ENCODE measurements around the gene CYP2C19.
"Not testable (repeated sequence)": the region's sequence is repeated elsewhere in the genome, so short reads cannot be mapped to it uniquely, and the experiment has no call there.

Gene CYP2C19

GRCh38 chr10:94762393-94762792, at the start of gene CYP2C19:
CYP2C19 (plus strand) TSS chr10:94762681; CDS start chr10:94762706, 25 bp downstream.
- Histone ChIP-seq H3K36me3 (ENCODE audit: control insufficient read depth, low read depth, low read length) (no peaks in the 10 kb centered on the region), H3K27ac (ENCODE audit: low read length) (no peak within 1 kb of the TSS), H3K4me1 (ENCODE audit: control insufficient read depth, low read depth, low read length) (no peaks in the 10 kb centered on the region), H3K9me3 (ENCODE audit: control insufficient read depth, low read depth, low read length) (no peaks in the 10 kb centered on the region), H3K27me3 (ENCODE audit: control insufficient read depth, insufficient read depth, low read length) (no peaks in the 10 kb centered on the region), H3K4me3 (ENCODE audit: low read length) (no peak within 1 kb of the TSS), H3K9ac (ENCODE audit: low read length) (no peak within 1 kb of the TSS)

- H3K9ac ChIP-seq (ENCODE audit: low read length), result no peak overlapping the region
- no peaks in the 10 kb centered on the region for H3K36me3 ChIP-seq (ENCODE audit: control insufficient read depth, low read depth, low read length)
- no peak overlapping the region for H3K4me3 ChIP-seq (ENCODE audit: low read length)
- no peaks in the 10 kb centered on the region for H3K9me3 ChIP-seq (ENCODE audit: control insufficient read depth, low read depth, low read length)
- no peak overlapping the region for H3K27ac ChIP-seq (ENCODE audit: low read length)
- no peaks in the 10 kb centered on the region for H3K4me1 ChIP-seq (ENCODE audit: control insufficient read depth, low read depth, low read length)
- H3K27me3 ChIP-seq (ENCODE audit: control insufficient read depth, insufficient read depth, low read length), result no peaks in the 10 kb centered on the region
These were observed 36.6 kb upstream of the CYP2C19 start for GRCh38 chr10:94725871-94726270.

GRCh38 chr10:94735197-94735596, 27.3 kb upstream of the CYP2C19 start:
- Histone ChIP-seq H3K9me3 (ENCODE audit: control insufficient read depth, low read depth, low read length) (no peaks in the 10 kb centered on the region), H3K9ac (ENCODE audit: low read length) (no peak overlapping the region), H3K4me1 (ENCODE audit: control insufficient read depth, low read depth, low read length) (no peaks in the 10 kb centered on the region), H3K27me3 (ENCODE audit: control insufficient read depth, insufficient read depth, low read length) (no peaks in the 10 kb centered on the region), H3K27ac (ENCODE audit: low read length) (no peak overlapping the region), H3K4me3 (ENCODE audit: low read length) (no peak overlapping the region), H3K36me3 (ENCODE audit: control insufficient read depth, low read depth, low read length) (no peaks in the 10 kb centered on the region)

- Histone ChIP-seq H3K36me3 (ENCODE audit: control insufficient read depth, low read depth, low read length) (no peaks in the 10 kb centered on the region), H3K4me1 (ENCODE audit: control insufficient read depth, low read depth, low read length) (no peaks in the 10 kb centered on the region), H3K9ac (ENCODE audit: low read length) (no peak overlapping the region), H3K9me3 (ENCODE audit: control insufficient read depth, low read depth, low read length) (peaks cover 5% of the 10 kb centered on the region), H3K27me3 (ENCODE audit: control insufficient read depth, insufficient read depth, low read length) (no peaks in the 10 kb centered on the region), H3K4me3 (ENCODE audit: low read length) (no peak overlapping the region), H3K27ac (ENCODE audit: low read length) (no peak overlapping the region)
These were observed 23.9 kb upstream of the CYP2C19 start for GRCh38 chr10:94738588-94738987.

- no peaks in the 10 kb centered on the region for H3K36me3 ChIP-seq (ENCODE audit: control insufficient read depth, low read depth, low read length)
- H3K27ac ChIP-seq (ENCODE audit: low read length), result no peak overlapping the region
- H3K4me3 ChIP-seq (ENCODE audit: low read length), result no peak overlapping the region
- H3K9me3 ChIP-seq (ENCODE audit: control insufficient read depth, low read depth, low read length), result peaks cover 12% of the 10 kb centered on the region
- no peaks in the 10 kb centered on the region for H3K27me3 ChIP-seq (ENCODE audit: control insufficient read depth, insufficient read depth, low read length)
- H3K9ac ChIP-seq (ENCODE audit: low read length), result no peak overlapping the region
- H3K4me1 ChIP-seq (ENCODE audit: control insufficient read depth, low read depth, low read length), result no peaks in the 10 kb centered on the region
These were observed 15.3 kb upstream of the CYP2C19 start for GRCh38 chr10:94747137-94747536.

- Histone ChIP-seq H3K27me3 (ENCODE audit: control insufficient read depth, insufficient read depth, low read length) (no peaks in the 10 kb centered on the region), H3K9ac (ENCODE audit: low read length) (no peak overlapping the region), H3K36me3 (ENCODE audit: control insufficient read depth, low read depth, low read length) (no peaks in the 10 kb centered on the region), H3K9me3 (ENCODE audit: control insufficient read depth, low read depth, low read length) (peaks cover 7% of the 10 kb centered on the region), H3K4me1 (ENCODE audit: control insufficient read depth, low read depth, low read length) (no peaks in the 10 kb centered on the region), H3K4me3 (ENCODE audit: low read length) (no peak overlapping the region), H3K27ac (ENCODE audit: low read length) (no peak overlapping the region)
These were observed 14.6 kb upstream of the CYP2C19 start for GRCh38 chr10:94747838-94748237.

- no peaks in the 10 kb centered on the region for H3K4me1 ChIP-seq (ENCODE audit: control insufficient read depth, low read depth, low read length)
- no peak overlapping the region for H3K9ac ChIP-seq (ENCODE audit: low read length)
- H3K36me3 ChIP-seq (ENCODE audit: control insufficient read depth, low read depth, low read length), result no peaks in the 10 kb centered on the region
- no peaks in the 10 kb centered on the region for H3K27me3 ChIP-seq (ENCODE audit: control insufficient read depth, insufficient read depth, low read length)
- no peak overlapping the region for H3K27ac ChIP-seq (ENCODE audit: low read length)
- H3K9me3 ChIP-seq (ENCODE audit: control insufficient read depth, low read depth, low read length), result no peaks in the 10 kb centered on the region
- no peak overlapping the region for H3K4me3 ChIP-seq (ENCODE audit: low read length)
These were observed 4.6 kb upstream of the CYP2C19 start for GRCh38 chr10:94757916-94758315.

GRCh38 chr10:94760586-94761178, 1.8 kb upstream of the CYP2C19 start:
- Histone ChIP-seq H3K4me1 (ENCODE audit: control insufficient read depth, low read depth, low read length) (no peaks in the 10 kb centered on the region), H3K9ac (ENCODE audit: low read length) (no peak overlapping the region), H3K4me3 (ENCODE audit: low read length) (no peak overlapping the region), H3K36me3 (ENCODE audit: control insufficient read depth, low read depth, low read length) (no peaks in the 10 kb centered on the region), H3K9me3 (ENCODE audit: control insufficient read depth, low read depth, low read length) (no peaks in the 10 kb centered on the region), H3K27me3 (ENCODE audit: control insufficient read depth, insufficient read depth, low read length) (no peaks in the 10 kb centered on the region), H3K27ac (ENCODE audit: low read length) (no peak overlapping the region)

GRCh38 chr10:94775425-94775824, 12.9 kb downstream of the CYP2C19 start:
- H3K9ac ChIP-seq (ENCODE audit: low read length); H3K27ac ChIP-seq (ENCODE audit: low read length); H3K36me3 ChIP-seq (ENCODE audit: control insufficient read depth, low read depth, low read length); H3K27me3 ChIP-seq (ENCODE audit: control insufficient read depth, insufficient read depth, low read length); H3K4me1 ChIP-seq (ENCODE audit: control insufficient read depth, low read depth, low read length); H3K4me3 ChIP-seq (ENCODE audit: low read length); H3K9me3 ChIP-seq (ENCODE audit: control insufficient read depth, low read depth, low read length): not testable (repeated sequence)

GRCh38 chr10:94777886-94778458, 15.5 kb downstream of the CYP2C19 start:
- no peaks in the 10 kb centered on the region for H3K36me3 ChIP-seq (ENCODE audit: control insufficient read depth, low read depth, low read length)
- no peaks in the 10 kb centered on the region for H3K27me3 ChIP-seq (ENCODE audit: control insufficient read depth, insufficient read depth, low read length)
- no peaks in the 10 kb centered on the region for H3K4me1 ChIP-seq (ENCODE audit: control insufficient read depth, low read depth, low read length)
- no peaks in the 10 kb centered on the region for H3K9me3 ChIP-seq (ENCODE audit: control insufficient read depth, low read depth, low read length)
- no peak overlapping the region for H3K27ac ChIP-seq (ENCODE audit: low read length)
- no peak overlapping the region for H3K4me3 ChIP-seq (ENCODE audit: low read length)
- no peak overlapping the region for H3K9ac ChIP-seq (ENCODE audit: low read length)

- no peaks in the 10 kb centered on the region for H3K4me1 ChIP-seq (ENCODE audit: control insufficient read depth, low read depth, low read length)
- no peak overlapping the region for H3K27ac ChIP-seq (ENCODE audit: low read length)
- no peaks in the 10 kb centered on the region for H3K36me3 ChIP-seq (ENCODE audit: control insufficient read depth, low read depth, low read length)
- no peak overlapping the region for H3K9ac ChIP-seq (ENCODE audit: low read length)
- H3K27me3 ChIP-seq (ENCODE audit: control insufficient read depth, insufficient read depth, low read length), result no peaks in the 10 kb centered on the region
- H3K4me3 ChIP-seq (ENCODE audit: low read length), result no peak overlapping the region
- no peaks in the 10 kb centered on the region for H3K9me3 ChIP-seq (ENCODE audit: control insufficient read depth, low read depth, low read length)
These were observed 18.4 kb downstream of the CYP2C19 start for GRCh38 chr10:94780844-94781243.

- no peak overlapping the region for H3K9ac ChIP-seq (ENCODE audit: low read length)
- no peaks in the 10 kb centered on the region for H3K9me3 ChIP-seq (ENCODE audit: control insufficient read depth, low read depth, low read length)
- no peaks in the 10 kb centered on the region for H3K4me1 ChIP-seq (ENCODE audit: control insufficient read depth, low read depth, low read length)
- H3K36me3 ChIP-seq (ENCODE audit: control insufficient read depth, low read depth, low read length), result no peaks in the 10 kb centered on the region
- no peaks in the 10 kb centered on the region for H3K27me3 ChIP-seq (ENCODE audit: control insufficient read depth, insufficient read depth, low read length)
- no peak overlapping the region for H3K27ac ChIP-seq (ENCODE audit: low read length)
- no peak overlapping the region for H3K4me3 ChIP-seq (ENCODE audit: low read length)
These were observed 21.8 kb downstream of the CYP2C19 start for GRCh38 chr10:94784256-94784655.

Measured in iPS-18a (cell line).